ENCODE results near the gene FPR2. TPM values are rescaled to one million over a fixed set of nuclear protein-coding genes. Genes with fewer than 3 reads are reported as not detected.
"Not testable (repeated sequence)": the region's sequence is repeated elsewhere in the genome, so short reads cannot be mapped to it uniquely, and the experiment has no call there.

FPR2 gene
- total and polyA plus RNA-seq, 5 experiments from 2014 or later: not detected

DNA sequence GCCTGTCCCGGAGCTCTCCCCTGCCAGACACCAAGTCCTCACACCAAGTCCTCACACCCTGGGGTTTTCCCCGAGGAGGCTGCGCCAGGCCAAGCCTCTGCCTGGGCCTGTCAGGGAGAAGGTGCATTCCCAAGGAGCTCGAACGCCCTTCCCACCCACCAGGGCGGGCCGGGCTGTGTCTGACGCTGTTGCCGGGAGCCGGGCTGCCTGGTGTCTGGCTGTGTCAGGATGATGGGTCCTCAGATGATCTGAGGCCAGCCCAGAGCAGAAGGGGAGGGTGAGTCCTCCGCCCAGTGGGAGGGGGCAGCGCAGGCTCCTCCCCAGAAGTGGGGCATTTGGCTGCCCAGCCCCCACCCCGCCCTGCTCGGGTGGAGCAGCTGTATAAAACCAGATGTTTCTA is 34.9 kb upstream of the FPR2 start:
- ATAC-seq (no peak), DNase-seq (no peak)
- Mint-ChIP-seq H3K9me3 (peaks cover 0 to 27% (median 8%) of the 10 kb centered on the region in 9 donors), H3K27ac (no peak overlapping the region), H3K4me1 (peaks cover 0 to 11% (median 0%) of the 10 kb centered on the region in 4 donors), H3K4me3 (no peak overlapping the region), H3K27me3 (peaks cover 27 to 71% (median 56%) of the 10 kb centered on the region in 5 donors), H3K36me3 (peaks cover 5 to 10% (median 6%) of the 10 kb centered on the region in 3 donors)
- POLR2A ChIA-PET: interaction anchor here (0.9 kb wide), 1 partner anchor 43 kb away, joined by 4 read pairs; no protein-coding TSS in a partner anchor

DNA sequence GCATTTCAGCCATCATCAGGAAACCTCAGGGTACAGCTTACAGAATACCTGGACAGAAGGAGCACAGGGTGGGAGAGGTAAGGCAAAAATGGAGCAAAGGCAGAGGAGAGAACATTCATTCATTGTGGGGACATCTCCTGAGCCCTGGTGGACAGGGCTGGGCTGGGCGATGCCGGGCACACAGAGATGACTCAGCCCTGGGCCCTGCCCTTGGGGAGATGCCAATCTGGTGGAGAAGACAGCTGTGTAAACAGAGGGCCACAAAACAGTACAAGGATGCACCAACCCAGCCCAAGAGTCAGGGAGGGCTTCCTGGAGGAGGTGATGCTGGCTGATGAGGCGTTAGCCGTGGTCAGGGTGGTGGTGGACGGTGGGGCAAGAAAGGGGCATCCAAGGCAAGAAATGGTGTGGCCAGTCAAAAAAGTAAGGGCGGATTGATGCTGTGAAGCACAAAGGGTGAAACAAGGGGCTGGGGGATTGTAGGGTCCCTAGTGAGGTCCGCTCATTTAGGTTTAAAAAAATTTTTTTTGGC is 33.6 kb upstream of the FPR2 start:
- H3K27me3 Mint-ChIP-seq: peaks cover 26 to 63% (median 53%) of the 10 kb centered on the region in 5 donors
- peaks cover 0 to 11% (median 0%) of the 10 kb centered on the region in 4 donors for H3K4me1 Mint-ChIP-seq
- ATAC-seq (no peak), DNase-seq (no peak)
- H3K4me3 Mint-ChIP-seq: no peak overlapping the region
- H3K9me3 Mint-ChIP-seq: peaks cover 0 to 38% (median 10%) of the 10 kb centered on the region in 9 donors
- POLR2A ChIA-PET: no interaction called here
- H3K27ac Mint-ChIP-seq: peak overlapping the region in 1 of 10 donors; percentile 78
- peaks cover 6 to 20% (median 7%) of the 10 kb centered on the region in 3 donors for H3K36me3 Mint-ChIP-seq

DNA sequence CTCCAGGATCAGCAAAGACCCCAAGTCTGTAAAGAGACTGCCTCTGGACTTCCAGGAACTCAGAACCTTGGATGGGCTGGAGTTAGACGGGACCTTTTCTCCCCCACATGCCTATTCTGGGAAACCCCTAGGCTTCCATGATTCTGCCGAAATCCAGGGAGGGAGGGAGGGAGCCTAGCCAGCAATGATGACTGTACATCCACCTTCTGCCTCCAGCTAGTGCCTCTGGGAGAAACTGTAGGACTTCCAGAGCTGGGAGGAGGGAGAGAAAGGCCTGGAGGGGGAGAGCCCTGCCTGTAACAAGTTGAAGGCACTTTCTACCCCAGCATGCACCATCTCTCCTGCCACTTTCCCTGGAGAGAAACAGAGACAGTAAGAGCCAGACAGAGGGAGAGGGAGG is 31.2 kb upstream of the FPR2 start:
- Mint-ChIP-seq H3K9me3 (peaks cover 0 to 38% (median 10%) of the 10 kb centered on the region in 9 donors), H3K4me3 (no peak overlapping the region), H3K36me3 (peaks cover 6 to 22% (median 7%) of the 10 kb centered on the region in 3 donors), H3K27ac (no peak overlapping the region), H3K27me3 (peaks cover 18 to 42% (median 36%) of the 10 kb centered on the region in 5 donors), H3K4me1 (peaks cover 0 to 8% (median 0%) of the 10 kb centered on the region in 4 donors)
- POLR2A ChIA-PET: no interaction called here
- ATAC-seq (no peak), DNase-seq (no peak)

DNA sequence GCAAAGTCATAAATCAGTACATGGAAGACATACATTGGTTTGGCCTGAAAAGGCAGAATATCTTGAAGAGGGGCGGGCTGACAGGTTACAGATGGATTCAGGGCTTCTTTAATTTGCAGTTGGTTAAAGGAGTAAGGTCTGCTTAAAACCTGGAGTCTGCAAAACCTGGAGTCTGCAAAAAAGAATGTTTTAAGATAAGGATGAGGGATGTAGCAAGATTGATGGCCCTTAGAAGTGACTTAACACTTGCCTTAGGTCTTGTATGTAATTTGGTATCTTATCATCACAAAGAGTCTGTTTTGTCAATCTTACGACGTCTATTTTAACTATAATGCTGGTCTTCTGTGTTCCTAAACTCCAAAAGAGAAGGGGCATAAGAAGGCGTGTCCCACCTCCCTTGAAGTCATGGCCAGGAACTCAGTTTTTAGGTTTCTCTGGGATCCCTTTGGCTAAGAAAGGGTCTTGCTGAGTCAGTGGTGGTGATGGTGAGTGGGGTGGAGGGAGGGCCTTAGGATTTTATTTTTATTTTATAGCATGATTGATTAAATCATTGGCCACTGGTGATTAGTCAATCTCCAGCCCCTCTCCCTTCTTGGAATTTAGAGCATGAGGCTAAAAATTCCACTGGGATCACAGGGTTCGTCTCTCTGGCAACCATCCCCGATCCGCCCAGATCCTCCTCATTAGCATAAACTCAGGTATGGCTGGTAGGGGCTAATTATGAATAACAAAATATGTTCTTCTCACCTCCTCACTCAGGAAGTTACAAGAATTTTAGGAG is 27.0 kb upstream of the FPR2 start:
- H3K27ac Mint-ChIP-seq: no peak overlapping the region
- H3K9me3 Mint-ChIP-seq: peaks cover 0 to 33% (median 9%) of the 10 kb centered on the region in 9 donors
- DNase-seq: no peak
- POLR2A ChIA-PET: no interaction called here
- H3K4me3 Mint-ChIP-seq: no peak overlapping the region
- peaks cover 0 to under 1% (median 0%) of the 10 kb centered on the region in 4 donors for H3K4me1 Mint-ChIP-seq
- peaks cover 8 to 29% (median 21%) of the 10 kb centered on the region in 5 donors for H3K27me3 Mint-ChIP-seq
- no peak for ATAC-seq
- peaks cover 3 to 23% (median 4%) of the 10 kb centered on the region in 3 donors for H3K36me3 Mint-ChIP-seq

DNA sequence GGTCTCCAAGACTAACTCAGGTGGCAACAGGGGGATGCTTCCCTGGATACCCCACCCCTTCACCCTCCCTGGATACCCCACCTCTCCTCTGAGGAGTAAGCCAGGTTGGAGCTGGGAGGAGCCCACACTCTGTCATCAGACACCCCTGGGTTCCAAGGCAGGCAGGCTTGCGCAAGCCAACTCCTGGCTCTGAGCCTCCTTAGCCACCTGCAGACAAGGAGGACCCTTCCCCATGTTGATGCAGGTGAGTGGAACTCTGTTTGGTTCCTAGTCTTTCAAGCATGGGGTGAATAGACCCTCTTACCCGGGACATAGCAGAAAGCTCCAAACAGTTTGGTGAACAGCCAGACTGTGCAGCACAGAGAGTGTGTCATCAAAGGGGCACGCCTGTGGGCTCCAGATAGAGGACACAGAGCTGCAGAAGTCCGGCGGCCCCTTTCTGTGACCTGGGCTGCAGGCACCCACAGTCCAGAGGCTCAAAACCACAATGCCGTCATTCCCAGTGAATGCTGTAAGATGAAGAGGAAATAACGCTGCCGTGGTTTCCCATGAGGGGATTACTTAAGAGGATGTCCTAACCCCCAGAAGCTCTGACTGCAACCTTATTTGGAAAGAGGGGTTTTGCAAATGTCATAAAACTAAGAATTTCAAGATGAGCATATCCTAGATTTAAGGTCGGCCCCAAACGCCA is 25.1 kb upstream of the FPR2 start:
- H3K27me3 Mint-ChIP-seq: peaks cover 8 to 37% (median 23%) of the 10 kb centered on the region in 5 donors
- H3K9me3 Mint-ChIP-seq: peaks cover 0 to 15% (median 6%) of the 10 kb centered on the region in 9 donors
- ATAC-seq (no peak), DNase-seq (no peak)
- POLR2A ChIA-PET: no interaction called here
- no peak overlapping the region for H3K27ac Mint-ChIP-seq
- H3K36me3 Mint-ChIP-seq: peaks cover 0 to 17% (median 3%) of the 10 kb centered on the region in 3 donors
- no peak overlapping the region for H3K4me3 Mint-ChIP-seq
- no peaks in the 10 kb centered on the region for H3K4me1 Mint-ChIP-seq

DNA sequence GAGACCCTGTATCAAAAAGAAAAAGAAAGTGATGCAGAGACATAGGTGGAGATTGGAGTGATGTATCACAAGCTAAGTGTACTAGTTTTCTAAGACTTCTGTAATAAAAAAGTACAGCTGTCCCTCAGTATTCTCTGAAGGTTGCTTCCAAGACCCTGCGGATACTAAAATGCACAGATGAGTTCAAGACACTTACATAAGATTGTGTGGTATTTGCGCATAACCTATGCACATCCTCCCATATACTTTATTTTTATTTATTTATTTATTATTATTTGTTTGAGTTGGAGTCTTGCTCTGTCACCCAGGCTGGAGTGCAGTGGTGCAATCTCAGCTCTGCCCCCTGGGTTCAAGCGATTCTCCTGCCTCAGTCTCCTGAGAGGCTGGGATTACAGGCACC is 23.6 kb upstream of the FPR2 start:
- DNase-seq (no peak), ATAC-seq (no peak)
- Mint-ChIP-seq H3K27ac (no peak overlapping the region), H3K4me1 (no peaks in the 10 kb centered on the region), H3K27me3 (peaks cover 8 to 38% (median 23%) of the 10 kb centered on the region in 5 donors), H3K9me3 (peaks cover 0 to 3% (median 0%) of the 10 kb centered on the region in 9 donors), H3K36me3 (peaks cover 0 to 5% (median 0%) of the 10 kb centered on the region in 3 donors), H3K4me3 (no peak overlapping the region)
- POLR2A ChIA-PET: no interaction called here

DNA sequence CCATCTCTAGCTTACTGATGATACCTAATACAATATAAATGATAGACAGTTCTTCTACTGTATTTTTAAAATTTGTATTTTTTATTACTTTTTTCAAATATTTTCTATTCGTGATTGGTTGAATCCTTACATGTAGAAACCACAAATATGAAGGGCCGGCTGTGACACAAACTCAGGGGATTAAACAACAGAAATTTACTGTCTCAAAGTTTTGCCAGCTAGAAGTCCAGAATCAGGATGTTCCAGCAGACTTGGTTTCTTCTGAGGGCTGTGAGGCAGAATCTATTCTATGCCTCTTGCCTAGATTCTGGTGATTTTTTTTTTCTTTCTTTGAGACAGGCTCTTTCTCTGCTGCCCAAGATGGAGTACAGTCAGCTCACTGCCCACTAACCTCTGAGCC is 23.1 kb upstream of the FPR2 start:
- peaks cover 8 to 43% (median 26%) of the 10 kb centered on the region in 5 donors for H3K27me3 Mint-ChIP-seq
- POLR2A ChIA-PET: no interaction called here
- no peak for ATAC-seq
- H3K9me3 Mint-ChIP-seq: peaks cover 0 to 3% (median 0%) of the 10 kb centered on the region in 9 donors
- no peak overlapping the region for H3K4me3 Mint-ChIP-seq
- H3K4me1 Mint-ChIP-seq: no peaks in the 10 kb centered on the region
- no peak overlapping the region for H3K27ac Mint-ChIP-seq
- H3K36me3 Mint-ChIP-seq: peaks cover 0 to 4% (median 0%) of the 10 kb centered on the region in 3 donors
- no peak for DNase-seq

DNA sequence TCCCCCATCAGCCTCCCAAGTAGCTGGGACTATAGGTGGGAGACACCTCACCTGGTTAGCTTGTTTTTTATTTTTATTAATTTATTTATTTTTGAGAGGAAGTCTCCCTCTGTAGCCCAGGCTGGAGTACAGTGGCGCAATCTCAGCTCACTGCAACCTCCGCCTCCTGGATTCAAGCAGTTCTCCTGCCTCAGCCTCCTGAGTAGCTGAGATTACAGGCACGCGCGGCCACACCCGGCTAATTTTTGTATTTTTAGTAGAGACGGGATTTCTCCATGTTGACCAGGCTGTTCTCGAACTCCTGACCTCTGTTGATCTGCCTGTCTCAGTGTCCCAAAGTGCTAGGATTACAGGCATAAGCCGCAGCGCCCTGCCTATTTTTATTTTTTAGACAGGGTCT is 22.5 kb upstream of the FPR2 start:
- H3K4me3 Mint-ChIP-seq, H3K9me3 Mint-ChIP-seq, ATAC-seq, H3K36me3 Mint-ChIP-seq, H3K27ac Mint-ChIP-seq, H3K4me1 Mint-ChIP-seq, DNase-seq, POLR2A ChIA-PET: not testable (repeated sequence)
- peaks cover 4 to 49% (median 26%) of the 10 kb centered on the region in 5 donors for H3K27me3 Mint-ChIP-seq

DNA sequence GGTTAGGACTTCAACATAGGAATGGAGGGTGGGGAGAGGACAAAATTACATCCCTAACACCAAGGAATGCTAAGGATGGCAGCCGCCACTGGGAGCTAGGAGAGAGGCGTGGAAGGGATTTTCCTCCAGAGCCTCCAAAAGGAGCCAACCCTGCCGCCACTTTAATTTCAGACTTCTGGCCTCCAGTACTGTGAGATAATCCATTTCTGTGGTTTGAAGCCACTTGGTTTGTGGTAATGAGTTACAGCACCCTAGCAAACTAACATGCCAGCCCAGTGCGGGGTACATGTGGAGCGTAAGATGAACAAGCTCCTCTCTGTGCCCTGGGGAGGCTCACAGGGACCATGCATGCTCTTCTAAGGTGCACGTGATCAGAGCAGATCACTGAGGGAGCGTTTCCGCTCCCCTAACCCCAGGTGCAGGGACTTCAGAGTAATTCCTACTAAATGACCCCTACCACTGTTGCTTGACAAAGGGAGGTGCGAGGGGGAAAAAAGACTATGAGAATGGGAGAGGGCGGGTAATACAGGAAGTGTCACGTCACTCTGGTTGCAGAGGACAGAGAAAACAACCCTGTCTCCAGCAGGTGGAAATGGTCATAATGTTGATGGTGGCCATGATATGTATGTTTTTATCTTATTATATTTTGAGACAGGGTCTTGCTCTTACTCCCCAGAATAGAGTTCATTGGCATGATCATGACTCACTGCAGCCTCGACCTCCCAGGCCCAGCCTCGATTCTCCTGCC is 21.3 kb upstream of the FPR2 start:
- no peak for DNase-seq
- POLR2A ChIA-PET: no interaction called here
- H3K27ac Mint-ChIP-seq: no peak overlapping the region

DNA sequence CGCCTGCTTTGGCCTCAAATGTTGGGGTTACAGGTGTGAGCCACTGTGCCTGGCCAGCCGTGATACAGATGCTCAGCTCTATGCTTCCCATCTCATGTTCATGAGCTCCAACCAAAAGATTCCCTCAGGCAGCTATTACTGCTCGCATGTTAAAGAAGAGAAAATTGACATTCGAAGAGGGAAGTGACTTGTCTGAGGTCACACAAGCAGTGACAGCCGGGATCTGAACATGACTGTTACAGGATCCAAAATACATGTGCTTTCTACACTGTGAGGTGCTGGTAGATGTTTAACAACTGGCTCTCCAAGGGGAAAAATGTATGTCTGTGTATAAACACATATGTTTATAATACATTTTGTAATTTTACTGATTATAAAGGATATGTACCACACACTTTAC is 20.6 kb upstream of the FPR2 start:
- POLR2A ChIA-PET: no interaction called here

More for the DNA sequence above, 21.3 kb upstream of the FPR2 start:
- peaks cover 3 to 49% (median 26%) of the 10 kb centered on the region in 5 donors for H3K27me3 Mint-ChIP-seq
- H3K36me3 Mint-ChIP-seq: peaks cover 0 to 4% (median 0%) of the 10 kb centered on the region in 3 donors
- no peaks in the 10 kb centered on the region for H3K4me1 Mint-ChIP-seq
- H3K4me3 Mint-ChIP-seq: no peak overlapping the region
- H3K9me3 Mint-ChIP-seq: peaks cover 0 to 5% (median 0%) of the 10 kb centered on the region in 9 donors
- ATAC-seq: no peak

DNA sequence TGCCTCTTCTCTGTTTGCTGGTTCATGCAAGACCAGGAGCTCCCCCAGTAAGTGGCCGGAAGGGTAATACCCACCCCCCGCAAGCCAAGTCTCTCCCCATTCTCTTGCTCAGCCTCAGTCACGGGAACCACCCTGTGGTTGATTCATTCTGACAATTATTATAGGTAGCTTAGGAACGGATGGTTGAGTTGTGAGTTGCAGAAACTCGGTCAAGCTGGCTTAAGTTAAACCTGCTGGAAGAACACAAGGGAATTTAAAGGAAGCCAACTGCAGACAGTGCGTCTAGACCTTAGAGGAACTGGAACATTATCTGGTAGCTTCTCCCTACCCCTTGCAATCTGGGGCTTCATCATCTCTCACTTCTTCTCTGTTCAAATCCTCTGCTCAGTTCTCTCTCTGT is 18.2 kb upstream of the FPR2 start:
- Mint-ChIP-seq H3K27ac (no peak overlapping the region), H3K4me1 (no peaks in the 10 kb centered on the region), H3K9me3 (peaks cover 0 to 9% (median 0%) of the 10 kb centered on the region in 9 donors), H3K4me3 (no peak overlapping the region), H3K27me3 (peaks cover 2 to 40% (median 10%) of the 10 kb centered on the region in 5 donors), H3K36me3 (peaks cover 0 to 2% (median 0%) of the 10 kb centered on the region in 3 donors)
- no peak for ATAC-seq
- DNase-seq: no peak
- POLR2A ChIA-PET: no interaction called here

More for the DNA sequence above, 20.6 kb upstream of the FPR2 start:
- no peak overlapping the region for H3K4me3 Mint-ChIP-seq
- no peak overlapping the region for H3K27ac Mint-ChIP-seq
- no peak for DNase-seq
- no peak for ATAC-seq
- H3K9me3 Mint-ChIP-seq: peaks cover 0 to 5% (median 0%) of the 10 kb centered on the region in 9 donors
- H3K36me3 Mint-ChIP-seq: peaks cover 0 to 4% (median 0%) of the 10 kb centered on the region in 3 donors
- H3K27me3 Mint-ChIP-seq: peaks cover 3 to 45% (median 22%) of the 10 kb centered on the region in 5 donors
- no peaks in the 10 kb centered on the region for H3K4me1 Mint-ChIP-seq

DNA sequence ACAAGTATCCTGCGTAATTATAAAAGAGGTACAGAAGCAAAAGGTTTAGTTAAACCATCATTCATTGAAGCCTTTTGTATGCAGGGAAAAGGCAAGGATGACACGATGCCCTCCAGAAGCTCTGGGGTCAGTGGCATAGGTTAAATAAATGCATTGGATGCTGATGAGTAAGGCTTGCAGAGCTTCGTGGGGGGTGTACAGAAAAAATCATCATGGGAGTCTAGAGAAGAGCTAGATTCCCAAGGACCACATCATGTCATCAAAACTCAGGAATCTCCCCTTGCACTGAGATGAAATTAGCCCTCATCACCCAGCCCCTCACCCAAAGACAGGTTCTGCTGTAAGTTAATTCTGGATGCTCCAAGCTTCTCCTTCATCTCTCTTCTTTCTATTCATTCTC is 17.6 kb upstream of the FPR2 start:
- Mint-ChIP-seq H3K27me3 (peaks cover 2 to 40% (median 10%) of the 10 kb centered on the region in 5 donors), H3K9me3 (peaks cover 0 to 13% (median 0%) of the 10 kb centered on the region in 9 donors), H3K27ac (no peak overlapping the region), H3K36me3 (peaks cover 0 to 4% (median 0%) of the 10 kb centered on the region in 3 donors), H3K4me3 (no peak overlapping the region), H3K4me1 (no peaks in the 10 kb centered on the region)
- DNase-seq (no peak), ATAC-seq (no peak)
- POLR2A ChIA-PET: no interaction called here
